H1 (cell line): ENCODE measurements around the gene GTF2H1. TPM values are rescaled to one million over a fixed set of nuclear protein-coding genes. Genes with fewer than 3 reads are reported as not detected.

Source experiments
- CTCF ChIA-PET: fragments of 300-600 bp; sonication (Branson Sonifier 250); formaldehyde crosslinking; loops from one replicate; lab custom pipeline; 2021; ENCODE audit not compliant: partially characterized antibody; lab: Charles Lee
- POLR2A ChIA-PET: fragments of 300-600 bp; sonication (Branson Sonifier 250); formaldehyde crosslinking; loops from one replicate; lab custom pipeline; 2021; ENCODE audit warnings: inconsistent platforms; ENCODE audit not compliant: partially characterized antibody; lab: Charles Lee
- DNase-seq, 2 experiments: peaks; one replicate each; pipeline versions ENCODE4 v3.0.0 to v3.0.0-alpha.2; 2010 to 2022; ENCODE audit warnings: low spot score in 2 of 2, low read depth in 1 of 2, mixed read lengths in 1 of 2
- FAIRE-seq: peaks from 2 replicates; lab custom pipeline; 2011; peaks lifted over from hg19 to GRCh38; lab: Jason Lieb, UNC
- H2AFZ ChIP-seq: 2 replicates; pipeline ENCODE4 v1.8.1; 2012; ENCODE audit warnings: low read length, inconsistent platforms
- H2AK5ac ChIP-seq: 2 replicates; pipeline ENCODE4 v1.6.1; 2013; ENCODE audit warnings: low read depth, low read length
- H2BK120ac ChIP-seq: replicated peaks from 2 replicates; pipeline ENCODE3; 2013; ENCODE audit warnings: low read depth, low read length, inconsistent platforms
- H2BK12ac ChIP-seq: 2 replicates; pipeline ENCODE4 v1.6.1; 2013; ENCODE audit warnings: low read depth, low read length
- H2BK15ac ChIP-seq: 2 replicates; pipeline ENCODE4 v1.6.1; 2013; ENCODE audit warnings: low read length
- H2BK20ac ChIP-seq: 2 replicates; pipeline ENCODE4 v1.6.1; 2013; ENCODE audit warnings: low read length
- H2BK5ac ChIP-seq: 2 replicates; pipeline ENCODE4 v1.6.1; 2013; ENCODE audit warnings: low read depth, low read length
- H3K14ac ChIP-seq: 2 replicates; pipeline ENCODE4 v1.6.1; 2013; ENCODE audit warnings: inconsistent platforms; ENCODE audit not compliant: insufficient read length
- H3K18ac ChIP-seq: 2 replicates; pipeline ENCODE4 v1.6.1; 2013; ENCODE audit warnings: low read length; ENCODE audit errors: extremely low read depth
- H3K23ac ChIP-seq: 2 replicates; pipeline ENCODE4 v1.6.1; 2013; ENCODE audit warnings: inconsistent platforms; ENCODE audit not compliant: insufficient read length
- H3K23me2 ChIP-seq: 2 replicates; pipeline ENCODE4 v1.6.1; 2013; ENCODE audit warnings: low read depth, low read length
- H3K27ac ChIP-seq: 2 replicates; pipeline ENCODE4 v1.6.1; 2011; ENCODE audit warnings: low read depth, low read length, inconsistent platforms
- H3K27me3 ChIP-seq, 4 experiments: replicated peaks in 1 of 4; 1 replicate in 1 of 4; 2 replicates in 3 of 4; pipeline versions ENCODE4 v1.6.1 to v1.8.1; 2011 to 2013; ENCODE audit warnings: low read length in 3 of 4, mild to moderate bottlenecking in 3 of 4, inconsistent platforms in 2 of 4, mixed read lengths in 2 of 4, moderate library complexity in 1 of 4; ENCODE audit not compliant: control insufficient read depth in 3 of 4, insufficient read depth in 3 of 4; ENCODE audit errors: extremely low read depth in 1 of 4
- H3K36me3 ChIP-seq, 4 experiments: 2 replicates each; pipeline versions ENCODE4 v1.6.1 to v1.8.1; 2011 to 2013; ENCODE audit warnings: mild to moderate bottlenecking in 4 of 4, low read length in 3 of 4, moderate library complexity in 2 of 4, control low read depth in 1 of 4, inconsistent platforms in 1 of 4; ENCODE audit not compliant: insufficient read depth in 4 of 4, control insufficient read depth in 2 of 4
- H3K4ac ChIP-seq: replicated peaks from 2 replicates; pipeline ENCODE3; 2013; ENCODE audit warnings: low read length, low read depth, mixed read lengths, inconsistent platforms; ENCODE audit not compliant: insufficient read length
- H3K4me1 ChIP-seq, 4 experiments: replicated peaks in 1 of 4; 1 replicate in 1 of 4; 2 replicates in 3 of 4; pipeline versions ENCODE4 v1.6.1 to v1.8.1; 2011 to 2013; ENCODE audit warnings: low read length in 3 of 4, inconsistent platforms in 2 of 4, mixed read lengths in 1 of 4; ENCODE audit not compliant: insufficient read depth in 4 of 4, control insufficient read depth in 3 of 4
- H3K4me2 ChIP-seq, 2 experiments: 2 replicates each; pipeline versions ENCODE4 v1.6.1 to v1.8.1; 2011 to 2013; ENCODE audit warnings: low read depth in 2 of 2, low read length in 2 of 2, control low read depth in 1 of 2, inconsistent platforms in 1 of 2, mild to moderate bottlenecking in 1 of 2; ENCODE audit not compliant: insufficient read depth in 1 of 2
- H3K4me3 ChIP-seq, 4 experiments: fragments of 200-600, 300-600 bp in 1 of 4; sonication (generic), shearing (Covaris generic), sonication (Bioruptor Twin) in 1 of 4; 2 replicates each; pipeline versions ENCODE4 v1.5.1 to v1.8.1; 2011 to 2016; ENCODE audit warnings: low read length in 4 of 4, low read depth in 3 of 4, control low read depth in 2 of 4, inconsistent platforms in 2 of 4, mild to moderate bottlenecking in 2 of 4, mixed read lengths in 1 of 4, moderate library complexity in 1 of 4; ENCODE audit not compliant: insufficient read depth in 2 of 4; ENCODE audit errors: extremely low read depth in 1 of 4
- H3K56ac ChIP-seq: replicated peaks from 2 replicates; pipeline ENCODE3; 2013; ENCODE audit warnings: low read depth, mild to moderate bottlenecking, mixed read lengths, low read length, inconsistent platforms; ENCODE audit not compliant: insufficient read length
- H3K79me1 ChIP-seq: 2 replicates; pipeline ENCODE4 v1.6.1; 2013; ENCODE audit warnings: low read depth, low read length, control low read depth
- H3K79me2 ChIP-seq, 2 experiments: 2 replicates each; pipeline versions ENCODE4 v1.6.1 to v1.8.1; 2012 to 2013; ENCODE audit warnings: low read length in 2 of 2, mild to moderate bottlenecking in 2 of 2, inconsistent platforms in 1 of 2; ENCODE audit not compliant: insufficient read depth in 2 of 2, control insufficient read depth in 1 of 2
- H3K9ac ChIP-seq, 4 experiments: replicated peaks in 1 of 4; 1 replicate in 1 of 4; 2 replicates in 3 of 4; pipeline versions ENCODE4 v1.6.1 to v1.8.1; 2011 to 2013; ENCODE audit warnings: low read depth in 3 of 4, low read length in 3 of 4, control low read depth in 2 of 4, mild to moderate bottlenecking in 2 of 4, moderate library complexity in 2 of 4, inconsistent platforms in 1 of 4; ENCODE audit errors: extremely low read depth in 1 of 4
- H3K9me3 ChIP-seq, 2 experiments: 2 replicates each; pipeline versions ENCODE4 v1.6.1 to v1.8.1; 2012 to 2013; ENCODE audit warnings: mild to moderate bottlenecking in 2 of 2, moderate library complexity in 2 of 2, control low read depth in 1 of 2, inconsistent platforms in 1 of 2, low read depth in 1 of 2, low read length in 1 of 2, mixed read lengths in 1 of 2; ENCODE audit not compliant: insufficient read depth in 2 of 2
- H4K20me1 ChIP-seq, 2 experiments: replicated peaks in 1 of 2; 2 replicates each; pipeline versions ENCODE3 to v1.8.1; 2011 to 2013; ENCODE audit warnings: inconsistent platforms in 2 of 2, low read length in 2 of 2, mild to moderate bottlenecking in 1 of 2; ENCODE audit not compliant: insufficient read depth in 2 of 2, control insufficient read depth in 1 of 2
- H4K5ac ChIP-seq: 2 replicates; pipeline ENCODE4 v1.6.1; 2013; ENCODE audit warnings: low read length, low read depth, mixed read lengths, inconsistent platforms; ENCODE audit not compliant: insufficient read length
- H4K8ac ChIP-seq: 2 replicates; pipeline ENCODE4 v1.8.0; 2013; ENCODE audit warnings: mild to moderate bottlenecking, moderate library complexity, low read length, inconsistent platforms; ENCODE audit not compliant: insufficient read depth; ENCODE audit errors: extremely low read depth
- H4K91ac ChIP-seq: replicated peaks from 2 replicates; pipeline ENCODE3; 2013; ENCODE audit warnings: low read length, mixed read lengths, inconsistent platforms; ENCODE audit not compliant: insufficient read length
- BCL11A ChIP-seq, 2 experiments: IDR thresholded peaks; one replicate each; pipeline ENCODE4 v1.6.1; 2011; ENCODE audit warnings: low read depth in 2 of 2, low read length in 2 of 2, mild to moderate bottlenecking in 2 of 2
- CTBP2 ChIP-seq: IDR thresholded peaks from 2 replicates; pipeline ENCODE4 v1.7.0; 2011; ENCODE audit warnings: borderline replicate concordance, mild to moderate bottlenecking, moderate library complexity, mixed read lengths, low read length; ENCODE audit not compliant: insufficient read depth, insufficient read length
- E2F6 ChIP-seq: IDR thresholded peaks from 2 replicates; pipeline ENCODE4 v1.6.1; 2012; ENCODE audit warnings: inconsistent platforms
- GABPA ChIP-seq: IDR thresholded peaks from 2 replicates; pipeline ENCODE4 v1.6.1; 2011; ENCODE audit warnings: mild to moderate bottlenecking, low read length, moderate library complexity, borderline replicate concordance; ENCODE audit not compliant: insufficient read depth
- SAP30 ChIP-seq: fragments of 300-600 bp; sonication (generic); IDR thresholded peaks from 2 replicates; pipeline ENCODE4 v1.7.1; 2012; ENCODE audit warnings: low read length, moderate library complexity, mild to moderate bottlenecking, inconsistent platforms; ENCODE audit not compliant: insufficient read depth, insufficient replicate concordance
- SIN3A ChIP-seq, 2 experiments: IDR thresholded peaks in 1 of 2; conservative IDR thresholded peaks in 1 of 2; 2 replicates each; pipeline ENCODE4 v1.6.1; 2011 to 2012; ENCODE audit warnings: low read length in 2 of 2, improper control_type of control experiment in 1 of 2, low read depth in 1 of 2, mild to moderate bottlenecking in 1 of 2
- WGBS, 2 experiments: shearing (Covaris generic) in 1 of 2; methylation state at CpG; one replicate each; pipeline versions ENCODE4 v1.1.6 to v1.1.7; 2013 to 2015; ENCODE audit warnings: low lambda C conversion rate in 2 of 2, mixed read lengths in 2 of 2, inconsistent platforms in 1 of 2, low coverage in 1 of 2, missing lambda C conversion rate in 1 of 2; ENCODE audit not compliant: insufficient replicate concordance in 2 of 2, insufficient coverage in 1 of 2, insufficient read length in 1 of 2; ENCODE audit errors: extremely low coverage in 1 of 2, missing lambda C conversion rate in 1 of 2; 5-methylcytosine and 5-hydroxymethylcytosine counted together
- polyA plus RNA-seq, 7 experiments: library from polyadenylated mRNA; depleted of rRNA in 3 of 7; stranded (reverse) in 5 of 7; unstranded in 2 of 7; fragments of >200 nt in 5 of 7; fragments of 200-250 nt in 2 of 7; gene quantifications; 1 replicate in 5 of 7; 2 replicates in 1 of 7; 4 replicates in 1 of 7; pipeline versions ENCODE4 v1.2.1 to v1.2.3, GENCODE V29; 2011 to 2013; ENCODE audit warnings: missing spikeins in 2 of 7, mixed read lengths in 2 of 7
- total RNA-seq: library from RNA; stranded (reverse); fragmentation: NEBNext Ultra II Directional; extraction: Animal tissue kit (Norgen Biotek cat#: 25700); gene quantifications from 2 replicates; pipeline ENCODE4 v1.2.1, GENCODE V29; 2021
- TF ChIP-seq, protein P1 (sequence below): IDR thresholded peaks from 2 replicates; pipeline ENCODE4 v1.6.1; 2011; ENCODE audit warnings: low read length, improper control_type of control experiment

GTF2H1 gene
- total and polyA plus RNA-seq, 2 of the 8 experiments (the other 6 are each of a cell fraction or from before 2014, with no cell fraction given): 9.1 to 26.3 TPM

- Histone ChIP-seq H3K4me2 (peak overlapping the region; percentile 92 to 96), H3K4ac (no peak overlapping the region), H3K4me1 (peaks cover 3 to 6% (median 5%) of the 10 kb centered on the region in 4 experiments; a peak in 6 of 7 replicates), H2BK120ac (no peak overlapping the region), H3K79me1 (peaks cover 2% of the 10 kb centered on the region; the same call in 1 of the 2 replicates), H2AK5ac (no peak overlapping the region), H2BK15ac (no peak overlapping the region; the same call in 1 of the 2 replicates), H3K27me3 (peaks cover 0 to 4% (median 0%) of the 10 kb centered on the region in 4 experiments; a peak in 2 of 7 replicates), H3K36me3 (peaks cover 3 to 16% (median 11%) of the 10 kb centered on the region in 4 experiments; a peak in 6 of 8 replicates), H3K4me3 (peak overlapping the region; percentile 76 to 87 (median 80)), H3K14ac (no peak overlapping the region), H3K18ac (peak overlapping the region; percentile 96), H2AFZ (peak overlapping the region; percentile 93), H4K91ac (peak overlapping the region; percentile 36), H3K23ac (no peak overlapping the region), H4K20me1 (peaks cover 0 to 4% of the 10 kb centered on the region in 2 experiments), H3K23me2 (peaks cover 11% of the 10 kb centered on the region), H2BK5ac (0 out of 2 replicates have a peak overlapping the region, but pooled peaks have one; percentile 9), H4K8ac (no peak overlapping the region; the same call in 1 of the 2 replicates), H3K56ac (peak overlapping the region; percentile 13), H2BK20ac (peak overlapping the region; percentile 16; the same call in 1 of the 2 replicates), H3K9ac (peak overlapping the region in 2 of 4 experiments; percentile 26 to 29; a peak in 4 of 7 replicates), H3K9me3 (no peaks in the 10 kb centered on the region), H2BK12ac (peak overlapping the region; percentile 13; the same call in 1 of the 2 replicates), H3K27ac (no peak overlapping the region; the same call in 1 of the 2 replicates), H3K79me2 (peaks cover 0 to 33% of the 10 kb centered on the region in 2 experiments; a peak in 2 of 4 replicates), H4K5ac (peak overlapping the region; percentile 18)
- WGBS, 2 experiments: 84% methylated on average over 17 of the region's 22 CpGs; no CpG with 5 or more reads in 1 of the 2 experiments
- ChIA-PET POLR2A (interaction anchor here (0.6 to 4.4 kb wide), 8 partner anchors 8 to 332 kb away, joined by 3 to 26 read pairs (median 4); partner anchors contain the start of genes GTF2H1, HPS5 and IGSF22), CTCF (interaction anchor here (0.7 to 2.5 kb wide), 5 partner anchors 10 to 328 kb away, joined by 3 to 12 read pairs (median 4); partner anchors contain the start of gene SAAL1)
- no peak for FAIRE-seq
- no peak for DNase-seq
- TF ChIP-seq SIN3A (conservative IDR thresholded peaks at IDR 0.05 in 1 of 2, IDR thresholded peaks at IDR 0.05 in 1 of 2; ENCODE audit: low read depth in 1 of 2, low read length in 2 of 2): no peak
- no peak for TF ChIP-seq GABPA
- no peak for TF ChIP-seq BCL11A (IDR thresholded peaks at IDR 0.05; ENCODE audit: low read depth in 2 of 2, low read length in 2 of 2)
- no peak for TF ChIP-seq SAP30
- TF ChIP-seq, protein P1, sequence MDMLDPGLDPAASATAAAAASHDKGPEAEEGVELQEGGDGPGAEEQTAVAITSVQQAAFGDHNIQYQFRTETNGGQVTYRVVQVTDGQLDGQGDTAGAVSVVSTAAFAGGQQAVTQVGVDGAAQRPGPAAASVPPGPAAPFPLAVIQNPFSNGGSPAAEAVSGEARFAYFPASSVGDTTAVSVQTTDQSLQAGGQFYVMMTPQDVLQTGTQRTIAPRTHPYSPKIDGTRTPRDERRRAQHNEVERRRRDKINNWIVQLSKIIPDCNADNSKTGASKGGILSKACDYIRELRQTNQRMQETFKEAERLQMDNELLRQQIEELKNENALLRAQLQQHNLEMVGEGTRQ: no peak
- no peak for TF ChIP-seq E2F6
- TF ChIP-seq CTBP2: no peak
Measured at GRCh38 chr11:18393581-18394274, 71.4 kb downstream of the GTF2H1 start.
